WTC11 (cell line): ENCODE measurements around the gene TCEAL2.
"Not testable (repeated sequence)": the region's sequence is repeated elsewhere in the genome, so short reads cannot be mapped to it uniquely, and the experiment has no call there.

Source experiments
- CTCF ChIP-seq: fragments of 200-600 bp; IDR thresholded peaks from 2 replicates; pipeline ENCODE4 v1.8.0; 2022; ENCODE audit warnings: antibody characterized with exemption
- E2F1 ChIP-seq: sonication (generic); formaldehyde crosslinking; IDR thresholded peaks from 2 replicates; pipeline ENCODE4 v1.8.0; 2022; ENCODE audit warnings: mild to moderate bottlenecking, missing genetic modification reagents
- ETV6 ChIP-seq: sonication (generic); formaldehyde crosslinking; IDR thresholded peaks from 2 replicates; pipeline ENCODE4 v1.8.1; 2022; ENCODE audit warnings: mild to moderate bottlenecking, missing genetic modification reagents
- MAX ChIP-seq: sonication (generic); formaldehyde crosslinking; IDR thresholded peaks from 2 replicates; pipeline ENCODE4 v1.8.0; 2022; ENCODE audit warnings: mild to moderate bottlenecking, missing genetic modification reagents
- RELA ChIP-seq: sonication (generic); formaldehyde crosslinking; IDR thresholded peaks from 2 replicates; pipeline ENCODE4 v1.8.1; 2022; ENCODE audit warnings: missing genetic modification reagents, mild to moderate bottlenecking, borderline replicate concordance

GRCh38 chrX:102140876-102141275 is 15.4 kb downstream of the TCEAL2 start:
- not testable (repeated sequence) for TF ChIP-seq CTCF; E2F1 (CRISPR knock-in tag); RELA (CRISPR knock-in tag); MAX; ETV6 (CRISPR knock-in tag)
